IPS-15b (cell line): ENCODE results near the gene FBF1.
"Not testable (repeated sequence)": the region's sequence is repeated elsewhere in the genome, so short reads cannot be mapped to it uniquely, and the experiment has no call there.

Experiments
- H3K27me3 ChIP-seq: one replicate; pipeline ENCODE4 v1.6.1; 2013; ENCODE audit warnings: low read length; ENCODE audit not compliant: control insufficient read depth, insufficient read depth
- H3K36me3 ChIP-seq: one replicate; pipeline ENCODE4 v1.6.1; 2013; ENCODE audit warnings: low read length; ENCODE audit not compliant: control insufficient read depth, insufficient read depth
- H3K4me1 ChIP-seq: one replicate; pipeline ENCODE4 v1.6.1; 2013; ENCODE audit warnings: mild to moderate bottlenecking, low read length; ENCODE audit not compliant: control insufficient read depth, insufficient read depth
- H3K4me3 ChIP-seq: one replicate; pipeline ENCODE4 v1.5.1; 2013; ENCODE audit warnings: low read depth, low read length
- H3K9ac ChIP-seq: one replicate; pipeline ENCODE4 v1.6.1; 2013; ENCODE audit warnings: low read depth, mild to moderate bottlenecking, low read length
- H3K9me3 ChIP-seq: one replicate; pipeline ENCODE4 v1.6.1; 2013; ENCODE audit warnings: mild to moderate bottlenecking, low read length; ENCODE audit not compliant: control insufficient read depth, insufficient read depth

The FBF1 gene

DNA sequence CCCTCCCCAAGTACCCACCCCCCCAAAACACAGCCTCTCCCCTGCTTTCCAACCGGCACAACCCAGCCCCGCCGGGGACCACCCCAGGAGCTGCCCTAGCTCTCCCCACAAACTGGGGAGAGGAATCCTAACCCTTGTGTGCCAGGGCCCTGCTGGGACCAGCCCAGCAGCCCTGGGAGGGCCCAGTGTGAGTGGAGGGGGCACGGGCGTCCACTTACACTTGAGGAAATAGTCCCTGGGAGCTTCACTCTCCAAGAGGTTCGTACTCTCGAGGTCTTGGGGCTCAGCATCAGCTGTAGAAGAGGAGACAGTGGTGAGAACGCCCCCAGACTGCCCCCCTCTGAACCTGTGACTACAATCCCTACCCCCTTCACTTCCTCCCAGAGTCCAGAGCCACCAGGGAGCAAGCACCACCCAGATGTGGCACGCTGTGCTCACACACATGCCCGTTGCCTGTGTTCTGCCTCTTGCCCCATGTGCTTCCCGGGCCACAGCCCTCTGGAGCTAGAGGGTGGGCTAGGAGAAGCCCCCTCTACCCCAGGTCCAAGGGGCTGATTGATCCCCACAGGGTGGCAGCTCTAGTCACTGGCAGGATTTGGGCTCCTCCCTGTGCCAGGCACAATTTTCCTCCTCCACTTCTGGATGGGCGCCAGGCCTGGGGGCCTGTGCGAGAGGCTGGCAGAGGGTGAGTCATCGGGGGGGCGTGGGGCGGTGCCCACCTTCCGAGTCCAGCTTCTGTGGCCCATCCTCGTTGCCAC, 65.5 kb downstream of the FBF1 start:
- Histone ChIP-seq H3K4me3 (no peak overlapping the region), H3K4me1 (no peaks in the 10 kb centered on the region), H3K9ac (no peak overlapping the region), H3K9me3 (no peaks in the 10 kb centered on the region), H3K27me3 (peaks cover 15% of the 10 kb centered on the region), H3K36me3 (no peaks in the 10 kb centered on the region)

DNA sequence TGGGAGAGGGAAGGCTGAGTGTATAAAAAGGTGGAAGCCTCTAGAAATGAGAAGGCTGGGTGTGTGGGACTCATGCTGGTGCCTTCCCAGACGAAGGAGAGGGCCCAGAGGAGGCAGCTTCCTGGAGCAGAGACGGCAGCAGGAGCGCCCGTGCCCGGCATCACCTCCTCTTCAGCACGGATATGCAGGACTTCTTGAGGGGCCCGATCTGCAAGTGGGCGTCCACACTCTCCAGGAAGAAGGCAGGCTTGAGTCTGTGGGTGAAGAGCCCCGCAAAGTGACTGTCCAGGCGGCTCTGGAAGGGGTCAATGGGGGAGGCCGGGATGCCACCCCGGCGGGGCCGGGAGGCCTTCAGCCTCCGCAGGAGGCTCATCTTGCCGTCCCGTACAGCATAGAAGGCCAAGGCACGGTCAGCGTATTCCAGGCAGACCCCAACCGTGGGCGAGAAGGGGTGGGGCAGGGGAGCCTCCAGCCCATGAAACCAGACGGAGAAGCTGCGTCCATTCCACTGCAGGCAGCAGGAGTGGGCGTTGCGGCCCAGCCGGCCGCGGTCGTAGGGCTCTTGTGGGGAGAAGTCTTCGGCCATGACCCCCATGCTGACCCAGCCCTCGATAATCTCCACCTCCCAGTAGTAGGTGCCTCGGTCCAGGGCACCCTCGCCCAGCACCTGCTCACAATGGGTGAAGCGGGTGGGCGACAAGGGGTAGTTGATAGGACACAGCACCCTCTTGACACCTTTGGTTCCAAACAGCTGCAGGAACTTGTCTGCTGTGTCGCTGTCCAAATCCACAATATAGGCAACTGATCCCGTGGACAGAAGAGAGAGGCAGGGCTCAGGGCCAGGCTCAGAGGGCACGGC, 66.3 kb downstream of the FBF1 start:
- peaks cover 15% of the 10 kb centered on the region for H3K27me3 ChIP-seq
- H3K36me3 ChIP-seq = no peaks in the 10 kb centered on the region
- no peaks in the 10 kb centered on the region for H3K4me1 ChIP-seq
- no peak overlapping the region for H3K9ac ChIP-seq
- H3K4me3 ChIP-seq = no peak overlapping the region
- H3K9me3 ChIP-seq = no peaks in the 10 kb centered on the region

DNA sequence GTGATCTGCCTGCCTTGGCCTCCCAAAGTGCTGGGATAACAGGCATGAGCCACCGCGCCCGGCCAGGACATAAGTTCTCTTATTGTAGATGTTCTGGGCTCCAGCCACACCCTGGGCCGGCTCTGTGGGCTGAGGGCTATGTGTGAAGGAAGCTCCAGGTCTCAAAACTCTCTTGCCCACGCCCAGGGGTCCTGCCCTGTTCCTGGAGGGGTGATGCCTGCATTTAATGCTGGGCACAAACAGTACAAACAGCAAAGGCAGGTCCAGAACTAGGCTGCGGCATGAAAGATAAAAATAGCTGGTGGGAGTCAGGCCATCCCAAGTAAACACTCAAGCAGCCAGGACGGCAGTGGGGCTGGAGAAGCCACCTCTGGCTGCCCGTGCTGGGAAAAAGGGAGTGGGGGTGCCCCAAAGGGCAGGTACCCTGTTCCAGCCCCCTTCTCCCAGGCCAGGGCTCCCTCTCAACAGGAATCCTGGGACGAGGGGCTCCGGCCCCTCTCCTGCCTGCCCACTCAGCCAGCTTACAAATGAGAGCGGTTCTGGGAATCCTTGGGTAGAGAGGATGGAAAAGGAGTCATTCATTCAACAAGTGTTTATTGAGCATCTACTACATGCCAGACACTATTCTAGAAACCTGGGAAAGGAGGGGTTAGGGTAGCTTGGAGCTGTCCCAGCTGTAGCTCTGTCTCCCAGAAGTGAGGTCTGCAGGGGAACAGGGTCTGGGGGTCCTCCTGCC, 67.1 kb downstream of the FBF1 start:
- peaks cover 12% of the 10 kb centered on the region for H3K27me3 ChIP-seq
- no peak overlapping the region for H3K4me3 ChIP-seq
- no peak overlapping the region for H3K9ac ChIP-seq
- no peaks in the 10 kb centered on the region for H3K4me1 ChIP-seq
- H3K36me3 ChIP-seq = no peaks in the 10 kb centered on the region
- no peaks in the 10 kb centered on the region for H3K9me3 ChIP-seq

DNA sequence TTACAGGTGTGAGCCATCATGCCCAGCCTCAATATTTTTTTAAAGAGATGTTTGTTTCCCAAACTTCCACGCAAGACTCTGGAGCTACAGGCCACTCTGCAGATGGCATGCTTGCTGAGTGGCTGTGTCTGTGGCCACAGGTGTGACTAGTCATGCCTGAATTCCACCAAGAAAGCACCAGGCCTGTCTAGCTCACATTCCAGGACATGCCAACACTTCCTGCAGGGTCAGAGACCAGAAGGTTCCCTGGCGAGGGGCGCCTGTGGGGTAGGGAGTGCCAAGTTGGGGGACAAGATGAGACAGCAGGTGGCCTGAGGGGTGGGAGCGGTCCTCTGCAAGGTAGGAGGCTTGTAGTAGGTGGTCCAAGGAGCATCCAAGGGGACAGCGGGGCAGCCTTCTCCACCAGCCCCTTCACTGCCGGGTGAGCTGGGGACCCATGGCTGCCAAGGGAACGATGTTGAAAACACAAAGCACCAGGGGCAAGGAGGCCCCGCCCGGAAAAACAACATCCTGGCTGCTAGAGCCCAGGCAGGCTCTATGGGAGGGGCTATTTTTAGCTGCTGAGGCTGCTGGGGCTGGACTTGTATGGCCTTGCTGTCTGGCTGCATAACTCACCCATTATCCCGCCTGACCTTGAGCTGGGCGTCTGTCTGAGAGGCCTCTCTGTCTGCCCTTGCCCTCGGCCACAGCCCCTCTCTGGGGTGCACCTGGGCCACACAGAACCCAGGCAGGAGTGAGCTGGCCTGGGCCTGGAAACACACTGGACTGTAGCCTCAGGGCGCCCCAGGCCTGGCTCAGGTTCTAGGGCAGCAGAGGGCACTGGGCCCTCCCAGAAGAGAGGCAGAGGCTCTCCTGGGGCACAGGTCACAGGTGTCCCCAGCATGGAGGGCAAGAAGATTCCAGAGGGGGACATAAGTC, 68.1 kb downstream of the FBF1 start:
- no peaks in the 10 kb centered on the region for H3K9me3 ChIP-seq
- no peak overlapping the region for H3K9ac ChIP-seq
- no peaks in the 10 kb centered on the region for H3K4me1 ChIP-seq
- no peak overlapping the region for H3K4me3 ChIP-seq
- no peaks in the 10 kb centered on the region for H3K36me3 ChIP-seq
- peaks cover 10% of the 10 kb centered on the region for H3K27me3 ChIP-seq

DNA sequence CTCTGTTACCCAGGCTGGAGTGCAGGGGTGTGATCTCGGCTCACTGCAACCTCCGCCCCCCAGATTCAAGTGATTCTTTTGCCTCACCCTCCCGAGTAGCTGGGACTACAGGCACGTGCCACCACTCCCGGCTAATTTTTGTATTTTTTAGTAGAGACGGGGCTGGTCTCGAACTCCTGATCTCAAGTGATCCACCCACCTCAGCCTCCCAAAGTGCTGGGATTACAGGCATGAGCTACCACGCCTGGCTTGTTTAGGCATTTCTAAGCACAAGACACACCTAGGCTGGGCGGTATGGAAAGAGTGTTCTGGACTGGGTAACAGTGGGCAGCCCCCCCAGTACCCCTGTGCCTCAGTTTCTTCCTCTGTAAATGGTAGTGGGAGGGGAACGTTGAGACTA, 70.6 kb downstream of the FBF1 start:
- not testable (repeated sequence) for H3K9me3 ChIP-seq, H3K4me1 ChIP-seq, H3K27me3 ChIP-seq, H3K9ac ChIP-seq, H3K4me3 ChIP-seq, H3K36me3 ChIP-seq

DNA sequence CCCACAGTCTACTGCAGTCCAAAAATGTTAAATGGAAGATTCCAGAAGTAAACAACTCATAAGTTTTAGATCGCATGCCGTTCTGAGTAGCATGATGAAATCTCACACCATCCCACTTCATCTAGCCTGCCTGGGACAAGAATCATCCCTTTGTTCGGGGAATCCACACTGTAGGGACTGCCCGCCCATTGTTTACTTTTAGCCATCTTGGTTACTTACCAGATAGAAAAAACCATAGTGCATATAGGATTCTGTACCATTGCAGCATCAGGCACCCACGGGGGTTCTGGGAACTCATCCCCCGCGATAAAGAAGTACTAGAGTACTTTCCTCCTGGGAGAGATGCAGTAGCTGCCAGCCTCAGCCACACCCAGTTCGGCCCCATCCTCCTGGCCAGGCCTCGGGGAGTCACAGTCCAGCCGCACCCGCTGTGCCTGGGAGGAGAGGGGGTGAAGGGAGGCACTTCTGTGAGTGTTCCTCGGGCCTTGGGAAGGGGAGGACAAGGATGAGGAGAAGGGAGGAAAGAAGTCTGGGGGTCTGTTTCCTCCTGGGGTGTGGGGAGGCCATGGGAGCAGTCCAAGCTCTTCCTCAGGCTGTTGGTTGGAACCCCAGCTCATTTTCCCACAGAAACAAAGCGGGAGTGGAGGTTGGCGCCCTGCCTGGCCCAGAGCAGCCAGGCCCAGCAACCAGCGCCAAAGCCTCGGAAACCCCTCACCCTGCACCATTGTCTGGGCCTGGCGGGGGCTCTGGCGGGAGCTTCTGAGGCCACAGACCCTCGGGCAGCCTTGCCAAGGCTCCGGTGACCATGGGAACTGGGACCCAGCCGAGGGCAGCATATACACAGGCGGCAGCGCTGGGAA, 71.3 kb downstream of the FBF1 start:
- Histone ChIP-seq H3K4me3 (no peak overlapping the region), H3K9ac (no peak overlapping the region)

DNA sequence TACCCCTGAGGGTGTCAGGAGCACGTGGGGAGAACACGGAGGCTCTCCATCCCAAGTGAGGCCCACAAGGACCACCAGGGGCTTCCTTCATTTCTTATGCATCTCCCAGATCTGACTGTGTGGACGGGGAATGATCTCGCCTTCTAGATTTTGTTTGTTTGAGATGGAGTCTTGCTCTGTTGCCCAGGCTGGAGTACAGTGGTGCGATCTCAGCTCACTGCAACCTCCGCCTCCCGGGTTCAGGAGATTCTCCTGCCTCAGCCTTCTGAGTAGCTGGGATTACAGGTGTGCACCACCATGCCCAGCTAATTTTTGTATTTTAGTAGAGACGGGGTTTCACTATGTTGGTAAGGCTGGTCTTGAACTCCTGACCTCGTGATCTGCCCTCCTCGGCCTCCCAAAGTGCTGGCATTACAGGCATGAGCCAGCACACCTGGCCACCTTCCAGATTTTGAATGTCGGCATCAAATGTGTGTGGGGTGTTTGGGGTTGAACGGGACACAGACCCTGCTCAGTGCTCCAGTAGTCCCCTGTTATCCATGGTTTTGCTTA, 72.0 kb downstream of the FBF1 start:
- not testable (repeated sequence) for H3K9me3 ChIP-seq, H3K27me3 ChIP-seq, H3K4me3 ChIP-seq, H3K36me3 ChIP-seq, H3K9ac ChIP-seq, H3K4me1 ChIP-seq

More for the DNA sequence above, 71.3 kb downstream of the FBF1 start:
- H3K27me3 ChIP-seq = no peaks in the 10 kb centered on the region
- H3K9me3 ChIP-seq = no peaks in the 10 kb centered on the region
- H3K36me3 ChIP-seq = no peaks in the 10 kb centered on the region
- H3K4me1 ChIP-seq = no peaks in the 10 kb centered on the region

DNA sequence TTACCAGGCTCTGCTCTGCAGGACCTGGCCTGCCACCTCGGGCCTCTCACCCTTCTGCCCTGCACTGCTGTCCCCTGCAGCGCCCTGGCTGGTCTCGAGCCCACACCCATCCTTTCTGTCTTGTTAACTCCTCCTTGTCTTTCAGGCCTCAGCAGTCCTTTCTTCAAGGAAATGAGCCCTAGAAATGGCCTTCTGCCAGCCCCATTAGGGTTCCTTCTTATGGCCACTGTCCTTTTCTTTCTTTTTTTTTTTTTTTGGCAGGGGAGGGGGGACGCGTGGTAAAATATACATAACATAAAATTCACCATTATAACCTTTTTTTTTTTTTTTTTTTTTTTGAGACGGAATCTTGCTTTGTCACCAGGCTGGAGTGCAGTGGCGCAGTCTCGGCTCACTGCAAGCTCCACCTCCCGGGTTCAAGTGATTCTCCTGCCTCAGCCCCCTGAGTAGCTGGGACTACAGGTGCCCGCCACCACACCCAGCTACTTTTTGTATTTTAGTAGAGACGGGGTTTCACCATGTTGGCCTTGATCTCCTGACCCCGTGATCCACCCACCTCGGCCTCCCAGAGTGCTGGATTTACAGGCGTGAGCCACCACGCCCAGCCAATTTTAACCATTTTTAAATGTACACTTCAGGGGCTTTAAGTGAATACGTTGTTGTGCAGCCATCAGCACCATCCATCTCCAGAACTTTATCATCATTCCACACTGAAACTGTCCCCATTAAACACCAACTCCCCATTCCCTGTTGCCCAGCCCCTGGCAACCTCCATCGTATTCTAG, 75.2 kb downstream of the FBF1 start:
- not testable (repeated sequence) for H3K9me3 ChIP-seq, H3K4me3 ChIP-seq, H3K9ac ChIP-seq, H3K4me1 ChIP-seq, H3K27me3 ChIP-seq, H3K36me3 ChIP-seq

DNA sequence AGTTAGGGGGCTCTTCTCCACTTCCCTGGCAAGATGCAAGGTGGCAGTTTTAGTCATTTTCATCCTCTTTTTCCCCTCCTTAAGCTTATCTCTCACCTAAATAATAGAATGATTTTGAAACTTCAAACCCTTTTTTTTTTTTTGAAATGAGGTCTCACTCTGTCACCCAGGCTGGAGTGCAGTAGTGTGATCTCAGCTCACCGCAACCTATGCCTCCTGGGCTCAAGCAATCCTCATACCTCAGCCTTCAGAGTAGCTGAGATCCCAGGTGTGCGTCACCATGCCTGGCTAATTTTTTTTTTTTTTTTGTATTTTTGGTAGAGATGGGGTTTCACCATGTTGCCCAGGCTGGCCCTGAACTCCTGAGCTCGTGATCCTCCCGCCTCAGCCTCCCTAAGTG, 76.0 kb downstream of the FBF1 start:
- H3K4me3 ChIP-seq, H3K4me1 ChIP-seq, H3K27me3 ChIP-seq: not testable (repeated sequence)

DNA sequence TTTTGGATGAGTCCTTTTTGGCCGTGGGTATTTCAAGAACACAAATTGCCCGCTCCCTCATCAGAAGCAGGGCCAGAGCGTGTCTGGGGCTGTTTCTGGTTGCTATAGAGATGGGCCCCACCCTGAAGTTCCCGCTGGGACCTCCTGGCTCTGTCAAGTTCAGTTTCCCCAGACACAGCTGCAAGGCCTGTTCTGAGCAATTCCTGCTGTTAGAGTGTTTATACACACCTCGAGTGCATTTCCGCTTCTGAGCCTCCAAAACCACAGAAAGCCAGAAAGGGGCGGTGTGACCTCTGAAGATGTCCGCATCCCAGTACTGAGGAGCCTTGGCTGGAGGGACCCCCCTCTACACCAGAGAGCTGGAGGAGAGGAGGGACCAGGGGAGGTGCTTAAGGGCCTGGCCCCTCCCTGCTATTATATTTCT, 76.4 kb downstream of the FBF1 start:
- H3K9ac ChIP-seq = no peak overlapping the region
- no peaks in the 10 kb centered on the region for H3K27me3 ChIP-seq
- H3K36me3 ChIP-seq = no peaks in the 10 kb centered on the region
- H3K4me1 ChIP-seq = no peaks in the 10 kb centered on the region
- no peak overlapping the region for H3K4me3 ChIP-seq
- no peaks in the 10 kb centered on the region for H3K9me3 ChIP-seq

More for the DNA sequence above, 76.0 kb downstream of the FBF1 start:
- not testable (repeated sequence) for H3K9me3 ChIP-seq, H3K9ac ChIP-seq, H3K36me3 ChIP-seq
